ENCODE results near the gene LIPG. TPM values are rescaled to one million over a fixed set of nuclear protein-coding genes. Genes with fewer than 3 reads are reported as not detected.

The LIPG gene
- total RNA-seq, 2 experiments from 2014 or later = not detected

- POLR2A ChIA-PET = interaction anchor here (0.6 kb wide), 1 partner anchor 836 kb away, joined by 3 read pairs; no protein-coding TSS in a partner anchor
- intact Hi-C loops (cut with micrococcal nuclease; ENCODE audit: unreplicated experiment) = no loop called here
- Histone ChIP-seq H3K4me2 (ENCODE audit: low read length) (no peak overlapping the region), H4K20me1 (ENCODE audit: insufficient read depth, low read length) (no peaks in the 10 kb centered on the region), H3K9me2 (ENCODE audit: insufficient read depth, low read length) (no peaks in the 10 kb centered on the region), H3K9me3 (ENCODE audit: low read length) (no peaks in the 10 kb centered on the region), H3K4me3 (ENCODE audit: low read depth, low read length, poor library complexity, severe bottlenecking) (no peak overlapping the region), H3K79me2 (ENCODE audit: insufficient read depth, low read depth, low read length) (no peaks in the 10 kb centered on the region), H3K4me1 (ENCODE audit: insufficient read depth, low read length, poor library complexity, severe bottlenecking) (no peaks in the 10 kb centered on the region), H3K27ac (ENCODE audit: low read depth, low read length, poor library complexity, severe bottlenecking) (no peak overlapping the region), H3K36me3 (ENCODE audit: insufficient read depth, low read length) (no peaks in the 10 kb centered on the region), H2AFZ (ENCODE audit: low read length) (no peak overlapping the region)
- CTCF ChIA-PET (ENCODE audit: unreplicated experiment) = no interaction called here
- BruUV-seq (replicated peaks) = no TSS peak
- no peak for DNase-seq (ENCODE audit: low spot score)
- no peak for TF ChIP-seq CTCF (conservative IDR thresholded peaks at IDR 0.05; ENCODE audit: low read length)
- no peak for TF ChIP-seq EZH2phosphoT487 (IDR thresholded peaks at IDR 0.05; ENCODE audit: borderline replicate concordance, low read depth, low read length)
These were observed 1.6 kb upstream of the LIPG start for GRCh38 chr18:49560277-49560623.

- no peaks in the 10 kb centered on the region for H3K36me3 ChIP-seq (ENCODE audit: insufficient read depth, low read length)
- H3K9me2 ChIP-seq (ENCODE audit: insufficient read depth, low read length) = no peaks in the 10 kb centered on the region
- TF ChIP-seq EZH2phosphoT487 (IDR thresholded peaks at IDR 0.05; ENCODE audit: borderline replicate concordance, low read depth, low read length) (no peak), CTCF (conservative IDR thresholded peaks at IDR 0.05; ENCODE audit: low read length) (no peak)
- no peaks in the 10 kb centered on the region for H3K79me2 ChIP-seq (ENCODE audit: insufficient read depth, low read depth, low read length)
- ChIA-PET CTCF (ENCODE audit: unreplicated experiment) (no interaction called here), POLR2A (no interaction called here)
- intact Hi-C loops (cut with micrococcal nuclease; ENCODE audit: unreplicated experiment) = no loop called here
- no peaks in the 10 kb centered on the region for H3K9me3 ChIP-seq (ENCODE audit: low read length)
- H3K4me1 ChIP-seq (ENCODE audit: insufficient read depth, low read length, poor library complexity, severe bottlenecking) = no peaks in the 10 kb centered on the region
- H3K27ac ChIP-seq (ENCODE audit: low read depth, low read length, poor library complexity, severe bottlenecking) = no peak overlapping the region
- BruUV-seq (replicated peaks) = no TSS peak
- no peaks in the 10 kb centered on the region for H4K20me1 ChIP-seq (ENCODE audit: insufficient read depth, low read length)
- no peak overlapping the region for H2AFZ ChIP-seq (ENCODE audit: low read length)
- no peak for DNase-seq (ENCODE audit: low spot score)
- no peak overlapping the region for H3K4me3 ChIP-seq (ENCODE audit: low read depth, low read length, poor library complexity, severe bottlenecking)
- H3K4me2 ChIP-seq (ENCODE audit: low read length) = peak overlapping the region; percentile 47; the same call in 1 of the 2 replicates
These were observed 1.1 kb upstream of the LIPG start for GRCh38 chr18:49560624-49561288.

GRCh38 chr18:49562481-49563129 lies 748 bp downstream of the LIPG start:
- Histone ChIP-seq H3K36me3 (ENCODE audit: insufficient read depth, low read length) (no peaks in the 10 kb centered on the region), H3K4me2 (ENCODE audit: low read length) (peak overlapping the region; percentile 53; the same call in 1 of the 2 replicates), H2AFZ (ENCODE audit: low read length) (no peak overlapping the region), H3K27ac (ENCODE audit: low read depth, low read length, poor library complexity, severe bottlenecking) (no peak overlapping the region), H3K9me3 (ENCODE audit: low read length) (no peaks in the 10 kb centered on the region), H3K4me3 (ENCODE audit: low read depth, low read length, poor library complexity, severe bottlenecking) (no peak overlapping the region), H4K20me1 (ENCODE audit: insufficient read depth, low read length) (no peaks in the 10 kb centered on the region), H3K4me1 (ENCODE audit: insufficient read depth, low read length, poor library complexity, severe bottlenecking) (no peaks in the 10 kb centered on the region), H3K79me2 (ENCODE audit: insufficient read depth, low read depth, low read length) (no peaks in the 10 kb centered on the region), H3K9me2 (ENCODE audit: insufficient read depth, low read length) (no peaks in the 10 kb centered on the region)
- intact Hi-C loops (cut with micrococcal nuclease; ENCODE audit: unreplicated experiment) = no loop called here
- ChIA-PET POLR2A (no interaction called here), CTCF (ENCODE audit: unreplicated experiment) (no interaction called here)
- BruUV-seq (replicated peaks) = no TSS peak
- TF ChIP-seq EZH2phosphoT487 (IDR thresholded peaks at IDR 0.05; ENCODE audit: borderline replicate concordance, low read depth, low read length) (no peak), CTCF (conservative IDR thresholded peaks at IDR 0.05; ENCODE audit: low read length) (no peak)
- DNase-seq (ENCODE audit: low spot score) = no peak
